ENCODE data around the gene HS3ST6. TPM values are rescaled to one million over a fixed set of nuclear protein-coding genes. Genes with fewer than 3 reads are reported as not detected.
"Not testable (repeated sequence)": the region's sequence is repeated elsewhere in the genome, so short reads cannot be mapped to it uniquely, and the experiment has no call there.

Gene HS3ST6
- total and polyA plus RNA-seq, 2 donors (not counting 3 experiments of a cell fraction or from before 2014, with no cell fraction given) = not detected

- BruUV-seq (replicated peaks) = no TSS peak
- no peak for DNase-seq (ENCODE audit: low read depth, low spot score)
- TF ChIP-seq CTCF (IDR thresholded peaks at IDR 0.05; ENCODE audit: extremely low read depth in 1 of 2, insufficient read depth in 1 of 2, low read depth in 1 of 2, low read length in 2 of 2) = no peak
- TF ChIP-seq FOS (IDR thresholded peaks at IDR 0.05; ENCODE audit: borderline replicate concordance, insufficient read depth, low read length) = no peak
- no peak for TF ChIP-seq MYC (IDR thresholded peaks at IDR 0.05; ENCODE audit: low read depth, low read length)
- TF ChIP-seq EZH2 (IDR thresholded peaks at IDR 0.05; ENCODE audit: borderline replicate concordance, low read depth, low read length, severe bottlenecking) = no peak
- TF ChIP-seq MAX (IDR thresholded peaks at IDR 0.05; ENCODE audit: insufficient read depth, insufficient read length) = no peak
- TF ChIP-seq GATA2 (IDR thresholded peaks at IDR 0.05; ENCODE audit: insufficient read depth, insufficient read length, low read depth, low read length) = no peak
- TF ChIP-seq POLR2AphosphoS5 (IDR thresholded peaks at IDR 0.05; ENCODE audit: insufficient read depth, low read depth, low read length) = no peak
- no peak for TF ChIP-seq JUN (IDR thresholded peaks at IDR 0.05; ENCODE audit: borderline replicate concordance, insufficient read depth, insufficient read length, low read depth)
- no peak for TF ChIP-seq POLR2A (IDR thresholded peaks at IDR 0.05; ENCODE audit: low read depth, low read length)
- no peaks in the 10 kb centered on the region for H3K27me3 ChIP-seq (ENCODE audit: control insufficient read depth in 2 of 2, insufficient read depth in 2 of 2, low read length in 2 of 2)
- ChIA-PET CTCF (interaction anchor here (1.0 kb wide), 2 partner anchors 31 to 200 kb away, joined by 3 read pairs; no protein-coding TSS in a partner anchor), POLR2A (no interaction called here)
- H3K9me1 ChIP-seq (replicated peaks; ENCODE audit: control insufficient read depth, extremely low read depth, insufficient read depth, low read length) = no peaks in the 10 kb centered on the region
- H3K4me2 ChIP-seq (ENCODE audit: insufficient read depth, low read length) = no peak overlapping the region
- intact Hi-C loops (cut with micrococcal nuclease) (no loop called here), dilution Hi-C loops (cut with MboI; ENCODE audit: extremely low pct_ligation_motif_present, low sequenced_read_pairs) (no loop called here)
- H3K9me3 ChIP-seq (replicated peaks; ENCODE audit: control insufficient read depth, insufficient read depth, low read length) = no peaks in the 10 kb centered on the region
- no peak overlapping the region for H3K4me3 ChIP-seq (replicated peaks in 1 of 3; ENCODE audit: insufficient read depth in 1 of 3, low read depth in 1 of 3, low read length in 3 of 3)
- peaks cover 0 to 15% of the 10 kb centered on the region in 2 experiments for H3K36me3 ChIP-seq (ENCODE audit: control insufficient read depth in 2 of 2, extremely low read depth in 1 of 2, insufficient read depth in 2 of 2, low read length in 2 of 2)
- H2AFZ ChIP-seq (ENCODE audit: low read depth, low read length) = no peak overlapping the region
- no peak overlapping the region for H3K9ac ChIP-seq (replicated peaks; ENCODE audit: extremely low read depth, insufficient read depth, low read length)
- FAIRE-seq = no peak
- H4K20me1 ChIP-seq (replicated peaks; ENCODE audit: control insufficient read depth, extremely low read depth, insufficient read depth, low read length) = no peaks in the 10 kb centered on the region
- H3K79me2 ChIP-seq (ENCODE audit: control insufficient read depth, insufficient read depth, low read length) = no peaks in the 10 kb centered on the region
- peaks cover 12% of the 10 kb centered on the region for H3K4me1 ChIP-seq (ENCODE audit: control insufficient read depth, extremely low read depth, insufficient read depth, low read length)
- H3K27ac ChIP-seq (ENCODE audit: insufficient read depth, low read depth, low read length) = no peak overlapping the region
Observed at GRCh38 chr16:1940273-1941161, 22.3 kb upstream of the HS3ST6 start.

- Histone ChIP-seq H3K4me1 (ENCODE audit: control insufficient read depth, extremely low read depth, insufficient read depth, low read length) (peaks cover 12% of the 10 kb centered on the region), H3K36me3 (ENCODE audit: control insufficient read depth in 2 of 2, extremely low read depth in 1 of 2, insufficient read depth in 2 of 2, low read length in 2 of 2) (peaks cover 0 to 15% of the 10 kb centered on the region in 2 experiments)
- H3K9ac ChIP-seq (replicated peaks; ENCODE audit: extremely low read depth, insufficient read depth, low read length); H3K27me3 ChIP-seq (ENCODE audit: control insufficient read depth in 2 of 2, insufficient read depth in 2 of 2, low read length in 2 of 2); H3K9me1 ChIP-seq (replicated peaks; ENCODE audit: control insufficient read depth, extremely low read depth, insufficient read depth, low read length); POLR2A ChIA-PET; H3K4me3 ChIP-seq (replicated peaks in 1 of 3; ENCODE audit: insufficient read depth in 1 of 3, low read depth in 1 of 3, low read length in 3 of 3); DNase-seq (ENCODE audit: low read depth, low spot score); FAIRE-seq; BruUV-seq (replicated peaks); H4K20me1 ChIP-seq (replicated peaks; ENCODE audit: control insufficient read depth, extremely low read depth, insufficient read depth, low read length); H2AFZ ChIP-seq (ENCODE audit: low read depth, low read length); H3K4me2 ChIP-seq (ENCODE audit: insufficient read depth, low read length); dilution Hi-C loops (cut with MboI; ENCODE audit: extremely low pct_ligation_motif_present, low sequenced_read_pairs); H3K27ac ChIP-seq (ENCODE audit: insufficient read depth, low read depth, low read length); H3K9me3 ChIP-seq (replicated peaks; ENCODE audit: control insufficient read depth, insufficient read depth, low read length); H3K79me2 ChIP-seq (ENCODE audit: control insufficient read depth, insufficient read depth, low read length); intact Hi-C loops (cut with micrococcal nuclease): not testable (repeated sequence)
- CTCF ChIA-PET = interaction anchor here (1.0 kb wide), 1 partner anchor 30 kb away, joined by 3 read pairs; no protein-coding TSS in a partner anchor
Observed at GRCh38 chr16:1939833-1940232, 21.6 kb upstream of the HS3ST6 start.
